CD4-positive, alpha-beta T cell treated with Interleukin-6 at 100 ng/mL for 8 hours (primary cell): ENCODE measurements around the gene NELFB.

Experiments
- DNase-seq: peaks from one replicate; pipeline ENCODE4 v3.0.0-alpha.2; 2020; ENCODE audit warnings: mixed read lengths, low spot score

NELFB gene

GRCh38 chr9:137314561-137315560 lies 59.7 kb downstream of the NELFB start:
- DNase-seq, result peak; percentile 0

GRCh38 chr9:137315581-137316011 lies 60.5 kb downstream of the NELFB start:
- no peak for DNase-seq

GRCh38 chr9:137316012-137316981 lies 61.2 kb downstream of the NELFB start:
- DNase-seq, result no peak

- DNase-seq, result no peak
Measured at GRCh38 chr9:137317021-137317717, 62.0 kb downstream of the NELFB start.

GRCh38 chr9:137317718-137318511 lies 62.8 kb downstream of the NELFB start:
- DNase-seq, result no peak

- DNase-seq, result no peak
Measured at GRCh38 chr9:137318602-137319001, 63.5 kb downstream of the NELFB start.

- no peak for DNase-seq
Measured at GRCh38 chr9:137319011-137319738, 64.0 kb downstream of the NELFB start.

GRCh38 chr9:137319739-137320551 lies 64.8 kb downstream of the NELFB start:
- DNase-seq, result peak; percentile 0

GRCh38 chr9:137320555-137321384 lies 65.6 kb downstream of the NELFB start:
- DNase-seq, result peak; percentile 42

GRCh38 chr9:137321726-137322361 lies 66.7 kb downstream of the NELFB start:
- DNase-seq, result no peak
